C4-2B (cell line): ENCODE measurements around the gene SHROOM1.

Source experiments
- ZFX ChIP-seq: fragments of 450-650 bp; IDR thresholded peaks from 2 replicates; pipeline ENCODE4 v1.6.1; 2017
- TF ChIP-seq, protein P1 (sequence below): fragments of 450-650 bp; conservative IDR thresholded peaks from 2 replicates; pipeline ENCODE4 v1.5.1; 2017; ENCODE audit warnings: mild to moderate bottlenecking

DNA sequence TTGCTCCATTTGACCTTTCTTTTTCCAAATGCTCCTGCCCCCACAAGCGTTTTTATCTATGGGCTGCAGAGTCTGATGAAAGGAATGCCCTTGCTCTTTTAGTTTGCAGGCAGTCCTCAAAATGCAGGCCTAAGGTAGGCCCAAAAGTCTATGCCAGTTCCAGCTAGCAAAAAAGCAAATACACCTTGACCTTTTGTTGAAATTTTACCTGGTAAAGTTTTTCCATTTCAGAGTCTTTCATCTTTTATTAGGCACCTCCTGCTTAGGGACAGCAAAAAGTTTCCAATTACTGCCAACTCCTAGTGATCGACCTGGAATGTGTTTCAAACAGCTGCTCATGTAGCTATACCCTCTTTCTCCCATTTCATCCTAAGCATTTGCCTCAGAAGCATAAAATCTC lies 40.4 kb upstream of the SHROOM1 start:
- TF ChIP-seq, protein P1, sequence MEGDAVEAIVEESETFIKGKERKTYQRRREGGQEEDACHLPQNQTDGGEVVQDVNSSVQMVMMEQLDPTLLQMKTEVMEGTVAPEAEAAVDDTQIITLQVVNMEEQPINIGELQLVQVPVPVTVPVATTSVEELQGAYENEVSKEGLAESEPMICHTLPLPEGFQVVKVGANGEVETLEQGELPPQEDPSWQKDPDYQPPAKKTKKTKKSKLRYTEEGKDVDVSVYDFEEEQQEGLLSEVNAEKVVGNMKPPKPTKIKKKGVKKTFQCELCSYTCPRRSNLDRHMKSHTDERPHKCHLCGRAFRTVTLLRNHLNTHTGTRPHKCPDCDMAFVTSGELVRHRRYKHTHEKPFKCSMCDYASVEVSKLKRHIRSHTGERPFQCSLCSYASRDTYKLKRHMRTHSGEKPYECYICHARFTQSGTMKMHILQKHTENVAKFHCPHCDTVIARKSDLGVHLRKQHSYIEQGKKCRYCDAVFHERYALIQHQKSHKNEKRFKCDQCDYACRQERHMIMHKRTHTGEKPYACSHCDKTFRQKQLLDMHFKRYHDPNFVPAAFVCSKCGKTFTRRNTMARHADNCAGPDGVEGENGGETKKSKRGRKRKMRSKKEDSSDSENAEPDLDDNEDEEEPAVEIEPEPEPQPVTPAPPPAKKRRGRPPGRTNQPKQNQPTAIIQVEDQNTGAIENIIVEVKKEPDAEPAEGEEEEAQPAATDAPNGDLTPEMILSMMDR: no peak
- TF ChIP-seq ZFX: no peak
